H9 (cell line): ENCODE data around the gene NDUFV2. TPM values are rescaled to one million over a fixed set of nuclear protein-coding genes. Genes with fewer than 3 reads are reported as not detected.

Experiments used
- DNase-seq: peaks from one replicate; pipeline ENCODE4 v3.0.0-alpha.2; 2017
- H2AFZ ChIP-seq: one replicate; pipeline ENCODE4 v1.6.1; 2013; ENCODE audit warnings: mild to moderate bottlenecking, low read length, control low read depth, moderate library complexity
- H2AK5ac ChIP-seq: 2 replicates; pipeline ENCODE4 v1.6.1; 2013; ENCODE audit warnings: low read length, control low read depth, mixed read lengths; ENCODE audit not compliant: insufficient read length
- H2BK120ac ChIP-seq: one replicate; pipeline ENCODE4 v1.6.1; 2013; ENCODE audit warnings: low read depth, mild to moderate bottlenecking, low read length, control low read depth, inconsistent platforms; ENCODE audit not compliant: poor library complexity, severe bottlenecking
- H2BK12ac ChIP-seq: 2 replicates; pipeline ENCODE4 v1.6.1; 2013; ENCODE audit warnings: low read length, control low read depth, mixed read lengths, low read depth; ENCODE audit not compliant: insufficient read length
- H2BK15ac ChIP-seq: 2 replicates; pipeline ENCODE4 v1.6.1; 2013; ENCODE audit warnings: low read depth, low read length, control low read depth
- H2BK20ac ChIP-seq: one replicate; pipeline ENCODE4 v1.6.1; 2013; ENCODE audit warnings: low read depth, mild to moderate bottlenecking, low read length, control low read depth, inconsistent platforms; ENCODE audit not compliant: poor library complexity, severe bottlenecking
- H2BK5ac ChIP-seq: 2 replicates; pipeline ENCODE4 v1.6.1; 2013; ENCODE audit warnings: low read length, control low read depth, mixed read lengths; ENCODE audit not compliant: insufficient read length
- H3K14ac ChIP-seq: 2 replicates; pipeline ENCODE4 v1.6.1; 2013; ENCODE audit warnings: low read length, control low read depth; ENCODE audit not compliant: insufficient read depth
- H3K18ac ChIP-seq: 2 replicates; pipeline ENCODE4 v1.6.1; 2013; ENCODE audit warnings: low read depth, mild to moderate bottlenecking, mixed read lengths, low read length, control low read depth; ENCODE audit not compliant: insufficient read length
- H3K23ac ChIP-seq: 2 replicates; pipeline ENCODE4 v1.6.1; 2013; ENCODE audit warnings: low read length, control low read depth, mixed read lengths, low read depth; ENCODE audit not compliant: insufficient read length
- H3K23me2 ChIP-seq: 2 replicates; pipeline ENCODE4 v1.6.1; 2013; ENCODE audit warnings: low read depth, mild to moderate bottlenecking, mixed read lengths, low read length, control low read depth; ENCODE audit not compliant: insufficient read length, poor library complexity, severe bottlenecking
- H3K27ac ChIP-seq: 2 replicates; pipeline ENCODE4 v1.5.1; 2013; ENCODE audit warnings: low read length, control low read depth, mixed read lengths, low read depth; ENCODE audit not compliant: insufficient read length
- H3K27me3 ChIP-seq: 2 replicates; pipeline ENCODE4 v1.6.1; 2013; ENCODE audit warnings: low read length, control low read depth, inconsistent platforms; ENCODE audit not compliant: insufficient read depth
- H3K4ac ChIP-seq: 2 replicates; pipeline ENCODE4 v1.6.1; 2013; ENCODE audit warnings: low read depth, mild to moderate bottlenecking, control low read depth, inconsistent platforms, low read length, moderate library complexity
- H3K4me1 ChIP-seq: 2 replicates; pipeline ENCODE4 v1.6.1; 2013; ENCODE audit warnings: low read length, control low read depth, inconsistent platforms; ENCODE audit not compliant: insufficient read depth
- H3K4me2 ChIP-seq: 2 replicates; pipeline ENCODE4 v1.6.1; 2013; ENCODE audit warnings: low read length, control low read depth, mixed read lengths; ENCODE audit not compliant: insufficient read length, insufficient read depth
- H3K56ac ChIP-seq: 2 replicates; pipeline ENCODE4 v1.6.1; 2013; ENCODE audit warnings: low read depth, mild to moderate bottlenecking, mixed read lengths, low read length, control low read depth; ENCODE audit not compliant: insufficient read length
- H3K79me1 ChIP-seq: 2 replicates; pipeline ENCODE4 v1.6.1; 2013; ENCODE audit warnings: low read depth, mild to moderate bottlenecking, moderate library complexity, low read length, control low read depth, inconsistent platforms; ENCODE audit not compliant: insufficient read depth, poor library complexity, severe bottlenecking
- H3K79me2 ChIP-seq: 2 replicates; pipeline ENCODE4 v1.6.1; 2013; ENCODE audit warnings: low read length, control low read depth, inconsistent platforms; ENCODE audit not compliant: insufficient read depth
- H3K9ac ChIP-seq: 2 replicates; pipeline ENCODE4 v1.6.1; 2013; ENCODE audit warnings: low read length, control low read depth, mixed read lengths; ENCODE audit not compliant: insufficient read length; ENCODE audit errors: extremely low read depth
- H3K9me3 ChIP-seq: one replicate; pipeline ENCODE4 v1.6.1; 2013; ENCODE audit warnings: low read depth, low read length, inconsistent platforms; ENCODE audit not compliant: control insufficient read depth
- H3T11ph ChIP-seq: one replicate; pipeline ENCODE4 v1.6.1; 2013; ENCODE audit warnings: mild to moderate bottlenecking, low read length, control low read depth, inconsistent platforms
- H4K20me1 ChIP-seq: one replicate; pipeline ENCODE4 v1.6.1; 2013; ENCODE audit not compliant: control insufficient read depth, insufficient read length, insufficient read depth
- H4K5ac ChIP-seq: 2 replicates; pipeline ENCODE4 v1.6.1; 2013; ENCODE audit warnings: low read depth, mild to moderate bottlenecking, mixed read lengths, low read length, control low read depth; ENCODE audit not compliant: insufficient read length
- H4K8ac ChIP-seq: replicated peaks from 2 replicates; pipeline ENCODE4 v1.6.1; 2013; ENCODE audit warnings: low read length, control low read depth, mixed read lengths, low read depth; ENCODE audit not compliant: insufficient read length
- H4K91ac ChIP-seq: 2 replicates; pipeline ENCODE4 v1.6.1; 2013; ENCODE audit warnings: low read depth, mild to moderate bottlenecking, moderate library complexity, mixed read lengths, low read length, control low read depth; ENCODE audit not compliant: insufficient read length
- H3K27ac Mint-ChIP-seq, 3 experiments: 2 replicates in 2 of 3; 3 replicates in 1 of 3; pipeline ENCODE4 v1.8.0; 2020 to 2021; ENCODE audit warnings: mixed read lengths in 3 of 3, mild to moderate bottlenecking in 1 of 3, moderate library complexity in 1 of 3
- H3K27me3 Mint-ChIP-seq: 2 replicates; pipeline ENCODE4 v1.8.0; 2021; ENCODE audit warnings: low read depth, mild to moderate bottlenecking, moderate library complexity, mixed read lengths
- H3K36me3 Mint-ChIP-seq, 3 experiments: 2 replicates in 2 of 3; 3 replicates in 1 of 3; pipeline ENCODE4 v1.8.0; 2020 to 2021; ENCODE audit warnings: low read depth in 3 of 3, mixed read lengths in 3 of 3; ENCODE audit not compliant: insufficient read depth in 1 of 3
- H3K4me1 Mint-ChIP-seq, 2 experiments: 2 replicates each; pipeline ENCODE4 v1.8.0; 2020; ENCODE audit warnings: mixed read lengths in 2 of 2
- H3K4me3 Mint-ChIP-seq, 2 experiments: 2 replicates in 1 of 2; 3 replicates in 1 of 2; pipeline ENCODE4 v1.8.0; 2020 to 2021; ENCODE audit warnings: mild to moderate bottlenecking in 2 of 2, mixed read lengths in 2 of 2, moderate library complexity in 1 of 2
- H3K9me3 Mint-ChIP-seq, 2 experiments: 2 replicates in 1 of 2; 3 replicates in 1 of 2; pipeline ENCODE4 v1.8.0; 2020; ENCODE audit warnings: mild to moderate bottlenecking in 2 of 2, mixed read lengths in 2 of 2, moderate library complexity in 1 of 2
- WGBS: extraction: QIAGEN DNeasy Blood & Tissue Kit; methylation state at CpG from one replicate; pipeline ENCODE4 v1.1.7; 2013; ENCODE audit warnings: missing lambda C conversion rate, low lambda C conversion rate, mixed read lengths; ENCODE audit not compliant: insufficient read length; ENCODE audit errors: extremely low coverage; 5-methylcytosine and 5-hydroxymethylcytosine counted together
- total RNA-seq: library from RNA; stranded (reverse); gene quantifications from 2 replicates; pipeline ENCODE4 v1.2.1, GENCODE V29; 2021
- TF ChIP-seq, protein P1 (sequence below): fragments of 200-600 bp; sonication (generic); conservative IDR thresholded peaks from 3 replicates; pipeline ENCODE4 v1.8.0; 2021; ENCODE audit warnings: antibody characterized with exemption, mild to moderate bottlenecking

NDUFV2 gene
- total RNA-seq, 1 experiment from 2014 or later: 206 TPM

DNA sequence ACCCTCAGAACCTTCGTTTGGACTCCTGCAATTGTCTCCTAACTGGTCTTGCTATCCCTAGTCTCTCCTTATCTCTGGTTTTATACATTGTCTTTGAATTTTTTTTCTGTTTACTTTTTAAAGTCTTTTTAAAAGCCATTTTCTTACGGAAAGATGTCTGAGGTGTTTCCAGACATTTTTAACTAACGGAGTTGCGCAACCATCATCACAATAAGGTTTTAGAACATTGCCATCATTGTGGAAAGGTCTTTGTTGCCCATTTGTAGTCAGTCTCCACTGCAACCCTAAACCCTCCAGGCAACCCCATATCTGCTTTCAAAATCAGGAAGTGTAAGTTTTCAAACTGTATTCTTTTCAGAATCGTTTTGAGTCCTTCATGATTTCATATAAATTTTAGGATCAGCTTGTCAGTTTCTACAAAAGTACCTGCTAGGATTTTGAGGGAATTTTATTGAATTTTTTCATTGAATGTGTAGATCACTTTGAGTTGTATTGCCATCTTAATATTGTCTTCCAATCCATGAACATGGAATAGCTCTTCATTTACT lies 80.4 kb downstream of the NDUFV2 start:
- no peak overlapping the region for H3K27ac Mint-ChIP-seq

More for the DNA sequence above, 80.4 kb downstream of the NDUFV2 start:
- Histone ChIP-seq H4K8ac (no peak overlapping the region), H2AK5ac (no peak overlapping the region), H2BK15ac (no peak overlapping the region), H3T11ph (no peak overlapping the region), H4K91ac (no peak overlapping the region), H3K4me2 (no peak overlapping the region), H2BK12ac (no peak overlapping the region), H3K23ac (no peak overlapping the region), H3K4ac (no peak overlapping the region), H3K27ac (no peak overlapping the region), H3K27me3 (no peaks in the 10 kb centered on the region), H3K14ac (no peak overlapping the region), H2BK120ac (no peak overlapping the region), H3K9ac (no peak overlapping the region), H4K20me1 (no peaks in the 10 kb centered on the region), H3K56ac (no peak overlapping the region), H3K79me1 (no peaks in the 10 kb centered on the region), H2AFZ (no peak overlapping the region), H3K4me1 (no peaks in the 10 kb centered on the region), H3K79me2 (no peaks in the 10 kb centered on the region), H3K9me3 (no peaks in the 10 kb centered on the region), H2BK20ac (no peak overlapping the region), H4K5ac (no peak overlapping the region), H3K18ac (no peak overlapping the region), H2BK5ac (no peak overlapping the region), H3K23me2 (no peaks in the 10 kb centered on the region)
- no CpG with 5 or more reads among the region's 5 CpGs for WGBS
- no peak for DNase-seq
- H3K36me3 Mint-ChIP-seq: peaks cover 0 to 19% (median 10%) of the 10 kb centered on the region in 3 experiments; a peak in 4 of 7 replicates
- H3K27me3 Mint-ChIP-seq: no peaks in the 10 kb centered on the region
- TF ChIP-seq, protein P1, sequence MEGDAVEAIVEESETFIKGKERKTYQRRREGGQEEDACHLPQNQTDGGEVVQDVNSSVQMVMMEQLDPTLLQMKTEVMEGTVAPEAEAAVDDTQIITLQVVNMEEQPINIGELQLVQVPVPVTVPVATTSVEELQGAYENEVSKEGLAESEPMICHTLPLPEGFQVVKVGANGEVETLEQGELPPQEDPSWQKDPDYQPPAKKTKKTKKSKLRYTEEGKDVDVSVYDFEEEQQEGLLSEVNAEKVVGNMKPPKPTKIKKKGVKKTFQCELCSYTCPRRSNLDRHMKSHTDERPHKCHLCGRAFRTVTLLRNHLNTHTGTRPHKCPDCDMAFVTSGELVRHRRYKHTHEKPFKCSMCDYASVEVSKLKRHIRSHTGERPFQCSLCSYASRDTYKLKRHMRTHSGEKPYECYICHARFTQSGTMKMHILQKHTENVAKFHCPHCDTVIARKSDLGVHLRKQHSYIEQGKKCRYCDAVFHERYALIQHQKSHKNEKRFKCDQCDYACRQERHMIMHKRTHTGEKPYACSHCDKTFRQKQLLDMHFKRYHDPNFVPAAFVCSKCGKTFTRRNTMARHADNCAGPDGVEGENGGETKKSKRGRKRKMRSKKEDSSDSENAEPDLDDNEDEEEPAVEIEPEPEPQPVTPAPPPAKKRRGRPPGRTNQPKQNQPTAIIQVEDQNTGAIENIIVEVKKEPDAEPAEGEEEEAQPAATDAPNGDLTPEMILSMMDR: no peak
- H3K9me3 Mint-ChIP-seq: no peaks in the 10 kb centered on the region
- no peak overlapping the region for H3K4me3 Mint-ChIP-seq
- H3K4me1 Mint-ChIP-seq: no peaks in the 10 kb centered on the region

Other genes with a start within 250 kb of the NDUFV2 start
- 36.0 and 38.9 TPM in 2 replicates for gene ANKRD12, start 34.1 kb downstream of the NDUFV2 start, total RNA-seq
- 25.7 and 27.4 TPM in 2 replicates for gene TWSG1, start 232.1 kb downstream of the NDUFV2 start, total RNA-seq